ENCODE data around the gene GALK2. TPM values are rescaled to one million over a fixed set of nuclear protein-coding genes. Genes with fewer than 3 reads are reported as not detected.

The GALK2 gene
- total RNA-seq, 1 donor from 2014 or later, result 39.3 TPM

Small RNAs within 50 kb of the gene (microRNA-seq; reads per million reads assigned to microRNA genes)
- gene MIR4716, result not detected

Other genes starting within 250 kb of the GALK2 start
- gene SHC4, start 206.3 kb upstream of the GALK2 start, total RNA-seq, result 3.3 TPM
- 39.3 TPM for gene SECISBP2L, start 123.8 kb upstream of the GALK2 start, total RNA-seq
- gene COPS2, start 14.6 kb upstream of the GALK2 start, total RNA-seq, result 79.5 TPM

Measured in left ventricle myocardium inferior (tissue), 1 donor.